Osteoblast (primary cell): ENCODE data around the gene CTNND2. TPM values are rescaled to one million over a fixed set of nuclear protein-coding genes. Genes with fewer than 3 reads are reported as not detected.

Source experiments
- DNase-seq: peaks from one replicate; pipeline ENCODE4 v3.0.0; 2011; ENCODE audit warnings: low spot score, mixed read lengths; ENCODE audit not compliant: insufficient read length; ENCODE audit errors: missing footprints
- H2AFZ ChIP-seq: 2 replicates; pipeline ENCODE4 v1.6.0; 2011; ENCODE audit warnings: mild to moderate bottlenecking, low read length
- H3K27ac ChIP-seq: 2 replicates; pipeline ENCODE4 v1.5.1; 2011; ENCODE audit warnings: mild to moderate bottlenecking, low read depth, low read length, moderate library complexity
- H3K27me3 ChIP-seq: 2 replicates; pipeline ENCODE4 v1.6.0; 2012; ENCODE audit warnings: mild to moderate bottlenecking, control low read depth, inconsistent platforms, low read length, moderate library complexity; ENCODE audit not compliant: insufficient read depth
- H3K36me3 ChIP-seq: 2 replicates; pipeline ENCODE4 v1.5.1; 2011; ENCODE audit warnings: mild to moderate bottlenecking, low read length, control low read depth, moderate library complexity; ENCODE audit not compliant: insufficient read depth
- H3K4me1 ChIP-seq: 2 replicates; pipeline ENCODE4 v1.5.1; 2011; ENCODE audit warnings: mild to moderate bottlenecking, low read length, control low read depth, moderate library complexity; ENCODE audit not compliant: insufficient read depth
- H3K4me2 ChIP-seq: 2 replicates; pipeline ENCODE4 v1.6.0; 2011; ENCODE audit warnings: mild to moderate bottlenecking, low read length; ENCODE audit not compliant: insufficient read depth
- H3K4me3 ChIP-seq: fragments of 200-600 bp; sonication (generic); 3 replicates; pipeline ENCODE4 v1.5.1; 2012; ENCODE audit warnings: mild to moderate bottlenecking, low read length, inconsistent platforms; ENCODE audit not compliant: insufficient read depth
- H3K79me2 ChIP-seq: 2 replicates; pipeline ENCODE4 v1.6.0; 2012; ENCODE audit warnings: mild to moderate bottlenecking, low read length, control low read depth, inconsistent platforms; ENCODE audit not compliant: insufficient read depth
- H3K9me3 ChIP-seq: 2 replicates; pipeline ENCODE4 v1.5.1; 2011; ENCODE audit warnings: low read depth, low read length, control low read depth
- H4K20me1 ChIP-seq: 2 replicates; pipeline ENCODE4 v1.6.0; 2012; ENCODE audit warnings: mild to moderate bottlenecking, low read length, control low read depth; ENCODE audit not compliant: insufficient read depth
- total RNA-seq: library from RNA; depleted of rRNA; stranded (reverse); fragments of >200 nt; gene quantifications from 2 replicates; pipeline ENCODE4 v1.2.3, GENCODE V29; 2012
- TF ChIP-seq, protein P1 (sequence below): IDR thresholded peaks from 2 replicates; pipeline ENCODE4 v1.5.1; 2011; ENCODE audit warnings: mild to moderate bottlenecking, low read depth, low read length, moderate library complexity; ENCODE audit errors: extremely low read depth

CTNND2 gene
- total RNA-seq, 1 donor = not detected

DNA sequence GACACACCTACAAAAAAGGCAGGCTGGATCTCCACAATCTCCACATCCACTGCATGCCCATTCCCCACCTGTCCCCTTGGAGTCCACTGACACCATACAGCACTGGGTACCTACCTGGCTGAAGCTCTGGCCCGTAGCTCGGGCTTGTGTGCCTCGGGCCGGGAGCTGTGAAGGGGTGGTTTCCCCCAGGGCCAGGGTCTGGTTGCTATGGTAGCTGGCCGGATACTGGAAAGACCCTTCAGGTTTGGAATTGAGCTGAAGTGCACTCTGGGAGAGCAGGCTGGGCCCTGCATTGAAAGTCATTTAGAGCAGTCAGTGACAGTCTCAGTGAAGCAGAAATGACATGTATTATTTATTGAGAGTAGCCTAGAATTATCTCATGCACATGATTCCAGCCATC, 507.3 kb downstream of the CTNND2 start:
- TF ChIP-seq, protein P1, sequence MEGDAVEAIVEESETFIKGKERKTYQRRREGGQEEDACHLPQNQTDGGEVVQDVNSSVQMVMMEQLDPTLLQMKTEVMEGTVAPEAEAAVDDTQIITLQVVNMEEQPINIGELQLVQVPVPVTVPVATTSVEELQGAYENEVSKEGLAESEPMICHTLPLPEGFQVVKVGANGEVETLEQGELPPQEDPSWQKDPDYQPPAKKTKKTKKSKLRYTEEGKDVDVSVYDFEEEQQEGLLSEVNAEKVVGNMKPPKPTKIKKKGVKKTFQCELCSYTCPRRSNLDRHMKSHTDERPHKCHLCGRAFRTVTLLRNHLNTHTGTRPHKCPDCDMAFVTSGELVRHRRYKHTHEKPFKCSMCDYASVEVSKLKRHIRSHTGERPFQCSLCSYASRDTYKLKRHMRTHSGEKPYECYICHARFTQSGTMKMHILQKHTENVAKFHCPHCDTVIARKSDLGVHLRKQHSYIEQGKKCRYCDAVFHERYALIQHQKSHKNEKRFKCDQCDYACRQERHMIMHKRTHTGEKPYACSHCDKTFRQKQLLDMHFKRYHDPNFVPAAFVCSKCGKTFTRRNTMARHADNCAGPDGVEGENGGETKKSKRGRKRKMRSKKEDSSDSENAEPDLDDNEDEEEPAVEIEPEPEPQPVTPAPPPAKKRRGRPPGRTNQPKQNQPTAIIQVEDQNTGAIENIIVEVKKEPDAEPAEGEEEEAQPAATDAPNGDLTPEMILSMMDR = no peak

GRCh38 chr5:11394933-11395332, 509.3 kb downstream of the CTNND2 start:
- TF ChIP-seq, protein P1 = no peak
- no peaks in the 10 kb centered on the region for H3K79me2 ChIP-seq
- H3K36me3 ChIP-seq = no peaks in the 10 kb centered on the region
- no peak overlapping the region for H3K4me2 ChIP-seq
- H3K27me3 ChIP-seq = no peaks in the 10 kb centered on the region
- H2AFZ ChIP-seq = no peak overlapping the region
- no peak overlapping the region for H3K27ac ChIP-seq
- H3K9me3 ChIP-seq = peaks cover 4% of the 10 kb centered on the region
- no peak overlapping the region for H3K4me3 ChIP-seq
- no peaks in the 10 kb centered on the region for H3K4me1 ChIP-seq
- H4K20me1 ChIP-seq = no peaks in the 10 kb centered on the region
- no peak for DNase-seq

More for the DNA sequence above, 507.3 kb downstream of the CTNND2 start:
- Histone ChIP-seq H3K4me1 (no peaks in the 10 kb centered on the region), H3K27ac (no peak overlapping the region), H3K36me3 (no peaks in the 10 kb centered on the region), H2AFZ (no peak overlapping the region), H3K4me3 (no peak overlapping the region), H4K20me1 (no peaks in the 10 kb centered on the region), H3K9me3 (peaks cover 4% of the 10 kb centered on the region), H3K79me2 (no peaks in the 10 kb centered on the region), H3K4me2 (no peak overlapping the region), H3K27me3 (no peaks in the 10 kb centered on the region)
- DNase-seq = no peak

DNA sequence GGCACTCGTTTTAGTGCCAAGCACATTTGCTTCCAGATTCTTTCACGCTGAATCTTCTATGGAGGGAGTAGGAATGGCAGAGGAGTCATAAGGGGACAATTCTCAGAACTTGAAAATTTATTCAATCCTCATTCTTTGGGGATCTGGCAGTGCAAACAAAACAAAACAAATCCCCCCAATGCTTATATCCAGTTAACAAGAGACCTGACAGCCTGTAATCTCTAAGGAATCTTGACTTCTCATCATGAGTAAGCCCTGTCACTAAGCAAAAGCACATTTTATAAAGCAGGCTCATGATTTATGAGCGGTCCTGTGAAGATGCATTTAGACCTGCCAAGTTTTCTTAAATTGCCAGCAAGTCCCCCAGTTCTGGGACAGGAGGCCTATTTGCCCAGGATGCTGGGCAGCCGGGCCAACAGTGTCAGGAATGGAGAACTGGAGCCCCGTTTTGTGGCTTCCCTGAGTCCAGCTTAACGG, 513.9 kb downstream of the CTNND2 start:
- Histone ChIP-seq H3K36me3 (no peaks in the 10 kb centered on the region), H3K27ac (no peak overlapping the region), H2AFZ (no peak overlapping the region), H3K27me3 (no peaks in the 10 kb centered on the region), H4K20me1 (no peaks in the 10 kb centered on the region), H3K4me2 (no peak overlapping the region), H3K79me2 (no peaks in the 10 kb centered on the region), H3K9me3 (no peaks in the 10 kb centered on the region), H3K4me3 (no peak overlapping the region), H3K4me1 (no peaks in the 10 kb centered on the region)
- TF ChIP-seq, protein P1 = no peak
- no peak for DNase-seq

GRCh38 chr5:11387382-11387781, 516.9 kb downstream of the CTNND2 start:
- H3K27me3 ChIP-seq = no peaks in the 10 kb centered on the region
- H3K79me2 ChIP-seq = no peaks in the 10 kb centered on the region
- no peaks in the 10 kb centered on the region for H3K4me1 ChIP-seq
- no peaks in the 10 kb centered on the region for H4K20me1 ChIP-seq
- no peak overlapping the region for H3K4me2 ChIP-seq
- H3K27ac ChIP-seq = no peak overlapping the region
- TF ChIP-seq, protein P1 = no peak
- no peak overlapping the region for H3K4me3 ChIP-seq
- H3K36me3 ChIP-seq = no peaks in the 10 kb centered on the region
- no peak for DNase-seq
- no peaks in the 10 kb centered on the region for H3K9me3 ChIP-seq
- no peak overlapping the region for H2AFZ ChIP-seq
